Measurements from ENCODE around the gene LCOR. TPM values are rescaled to one million over a fixed set of nuclear protein-coding genes. Genes with fewer than 3 reads are reported as not detected.

The LCOR gene
- total RNA-seq, 1 experiment from 2014 or later: 42.1 TPM

DNA sequence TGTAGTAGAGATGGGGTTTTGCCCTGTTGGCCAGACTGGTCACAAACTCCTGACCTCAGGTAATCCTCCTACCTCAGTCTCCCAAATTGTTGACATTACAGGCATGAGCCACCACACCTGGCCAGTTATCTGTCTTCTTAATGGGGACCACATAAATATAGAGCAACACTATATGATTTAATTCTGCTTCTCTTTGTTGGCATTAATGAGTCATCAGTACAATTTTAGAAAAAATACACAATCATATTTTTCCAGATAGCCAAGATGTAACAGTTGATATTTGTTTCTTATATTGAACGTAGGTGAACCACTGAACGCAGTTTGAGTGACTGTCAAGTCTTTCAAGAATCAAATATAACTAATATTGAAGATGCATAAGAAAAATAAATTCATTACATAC, 48.5 kb downstream of the LCOR start:
- Histone ChIP-seq H3K79me1 (ENCODE audit: insufficient read depth, low read depth, low read length, poor library complexity, severe bottlenecking) (peaks cover 4% of the 10 kb centered on the region), H3K79me2 (ENCODE audit: insufficient read depth, low read length) (peaks cover 4% of the 10 kb centered on the region; the same call in 1 of the 2 replicates), H2BK12ac (ENCODE audit: insufficient read length, low read depth, low read length) (no peak overlapping the region), H2BK5ac (ENCODE audit: insufficient read length, low read length) (no peak overlapping the region), H3K27ac (ENCODE audit: insufficient read length, low read depth, low read length) (no peak overlapping the region), H3K9ac (ENCODE audit: extremely low read depth, insufficient read length, low read length) (no peak overlapping the region), H3K14ac (ENCODE audit: insufficient read depth, low read length) (no peak overlapping the region), H3K23me2 (ENCODE audit: insufficient read length, low read depth, low read length, poor library complexity, severe bottlenecking) (no peaks in the 10 kb centered on the region), H3K4ac (ENCODE audit: low read depth, low read length) (no peak overlapping the region), H2AFZ (ENCODE audit: low read length) (no peak overlapping the region), H4K91ac (ENCODE audit: insufficient read length, low read depth, low read length) (no peak overlapping the region), H3K4me1 (ENCODE audit: insufficient read depth, low read length) (no peaks in the 10 kb centered on the region), H3K9me3 (ENCODE audit: control insufficient read depth, low read depth, low read length) (no peaks in the 10 kb centered on the region), H4K5ac (ENCODE audit: insufficient read length, low read depth, low read length) (no peak overlapping the region), H2AK5ac (ENCODE audit: insufficient read length, low read length) (no peak overlapping the region), H3K27me3 (ENCODE audit: insufficient read depth, low read length) (no peaks in the 10 kb centered on the region), H3K18ac (ENCODE audit: insufficient read length, low read depth, low read length) (no peak overlapping the region), H3K23ac (ENCODE audit: insufficient read length, low read depth, low read length) (no peak overlapping the region), H2BK120ac (ENCODE audit: low read depth, low read length, poor library complexity, severe bottlenecking) (no peak overlapping the region), H3T11ph (ENCODE audit: low read length) (no peak overlapping the region), H4K8ac (replicated peaks; ENCODE audit: insufficient read length, low read depth, low read length) (no peak overlapping the region), H3K4me2 (ENCODE audit: insufficient read depth, insufficient read length, low read length) (no peak overlapping the region), H3K56ac (ENCODE audit: insufficient read length, low read depth, low read length) (no peak overlapping the region), H4K20me1 (ENCODE audit: control insufficient read depth, insufficient read depth, insufficient read length) (no peaks in the 10 kb centered on the region), H2BK20ac (ENCODE audit: low read depth, low read length, poor library complexity, severe bottlenecking) (no peak overlapping the region), H2BK15ac (ENCODE audit: low read depth, low read length) (no peak overlapping the region)
- WGBS (ENCODE audit: extremely low coverage, insufficient read length, low lambda C conversion rate): no CpG with 5 or more reads among the region's 2 CpGs
- Mint-ChIP-seq H3K4me3 (no peak overlapping the region), H3K36me3 (ENCODE audit: insufficient read depth in 1 of 3, low read depth in 3 of 3) (peaks cover 0 to 5% (median 3%) of the 10 kb centered on the region in 3 experiments; a peak in 2 of 7 replicates), H3K9me3 (no peaks in the 10 kb centered on the region), H3K4me1 (peaks cover 5 to 6% of the 10 kb centered on the region in 2 experiments; a peak in 3 of 4 replicates), H3K27me3 (ENCODE audit: low read depth) (no peaks in the 10 kb centered on the region), H3K27ac (no peak overlapping the region; a peak in 1 of 7 replicates)
- no peak for TF ChIP-seq CTCF (conservative IDR thresholded peaks at IDR 0.05)
- no peak for DNase-seq

Data from H9 (cell line).